B cell (primary cell): Measurements from ENCODE around the gene USP53. TPM values are rescaled to one million over a fixed set of nuclear protein-coding genes. Genes with fewer than 3 reads are reported as not detected.
A peak's percentile ranks its signal among the peaks of the same experiment; 100 is the strongest.

Source experiments
- ATAC-seq: fragments of 200-7000 bp; cut with Tn5 transposase; one replicate; pipeline ENCODE4 v1.10.0; 2021; ENCODE audit warnings: low read depth, mild to moderate bottlenecking, moderate number of reproducible peaks, moderate library complexity
- CTCF ChIA-PET: fragments of 350-600 bp; sonication (Branson Sonifier 250); formaldehyde crosslinking; loops from one replicate; lab custom pipeline; 2021; ENCODE audit warnings: antibody characterized with exemption, inconsistent platforms; lab: Charles Lee
- POLR2A ChIA-PET: fragments of 350-600 bp; sonication (Branson Sonifier 250); formaldehyde crosslinking; loops from one replicate; lab custom pipeline; 2021; ENCODE audit warnings: antibody characterized with exemption; lab: Charles Lee
- DNase-seq: peaks from one replicate; pipeline ENCODE4 v3.0.0; 2013
- H2AFZ ChIP-seq: 2 replicates; pipeline ENCODE4 v1.6.1; 2012; ENCODE audit warnings: mild to moderate bottlenecking, low read depth, low read length; ENCODE audit not compliant: insufficient read depth, poor library complexity, severe bottlenecking
- H3K27ac ChIP-seq, 2 donors: 1 replicate in 1 of 2; 2 replicates in 1 of 2; pipeline ENCODE4 v1.5.1; 2012 to 2013; ENCODE audit warnings: low read length in 2 of 2, mild to moderate bottlenecking in 2 of 2, moderate library complexity in 1 of 2
- H3K27me3 ChIP-seq, 4 experiments: fragments of 200-600 bp in 1 of 4; sonication (generic) in 1 of 4; replicated peaks in 1 of 4; 1 replicate in 2 of 4; 2 replicates in 2 of 4; pipeline versions ENCODE4 v1.6.1 to v1.7.0; 2013 to 2016; ENCODE audit warnings: low read length in 3 of 4, mild to moderate bottlenecking in 2 of 4, mixed read lengths in 1 of 4, moderate library complexity in 1 of 4; ENCODE audit not compliant: insufficient read depth in 4 of 4, control insufficient read depth in 3 of 4; ENCODE audit errors: control extremely low read depth in 1 of 4
- H3K36me3 ChIP-seq, 2 experiments: replicated peaks in 1 of 2; 1 replicate in 1 of 2; 2 replicates in 1 of 2; pipeline versions ENCODE4 v1.6.1 to v1.7.1; 2013; ENCODE audit warnings: low read length in 1 of 2; ENCODE audit not compliant: insufficient read depth in 2 of 2, control insufficient read depth in 1 of 2; ENCODE audit errors: control extremely low read depth in 1 of 2, extremely low read depth in 1 of 2
- H3K4me1 ChIP-seq, 2 donors: fragments of 200-600 bp in 1 of 2; sonication (generic) in 1 of 2; 1 replicate in 1 of 2; 2 replicates in 1 of 2; pipeline versions ENCODE4 v1.5.1 to v1.6.1; 2013 to 2017; ENCODE audit warnings: low read length in 2 of 2; ENCODE audit not compliant: control insufficient read depth in 2 of 2, insufficient read depth in 2 of 2
- H3K4me2 ChIP-seq: replicated peaks from 2 replicates; pipeline ENCODE3; 2012; ENCODE audit warnings: mild to moderate bottlenecking, low read depth, low read length; ENCODE audit not compliant: poor library complexity, severe bottlenecking
- H3K4me3 ChIP-seq, 5 experiments: fragments of 200-600 bp in 1 of 5; sonication (generic) in 1 of 5; 1 replicate in 3 of 5; 2 replicates in 2 of 5; pipeline versions ENCODE4 v1.5.1 to v1.7.0; 2011 to 2016; ENCODE audit warnings: low read length in 4 of 5, mild to moderate bottlenecking in 4 of 5, low read depth in 2 of 5, control low read depth in 1 of 5, moderate library complexity in 1 of 5; ENCODE audit not compliant: insufficient read depth in 1 of 5; ENCODE audit errors: control extremely low read depth in 1 of 5, extremely low read depth in 1 of 5
- H3K79me2 ChIP-seq: fragments of 200-600 bp; sonication (generic); one replicate; pipeline ENCODE4 v1.6.0; 2016; ENCODE audit warnings: low read length; ENCODE audit not compliant: control insufficient read depth, insufficient read depth
- H3K9ac ChIP-seq: fragments of 200-600 bp; sonication (generic); 2 replicates; pipeline ENCODE4 v1.6.1; 2017; ENCODE audit warnings: mild to moderate bottlenecking, low read length, moderate library complexity
- H3K9me3 ChIP-seq, 3 donors: one replicate each; pipeline versions ENCODE4 v1.6.1 to v1.7.1; 2013; ENCODE audit warnings: low read length in 2 of 3; ENCODE audit not compliant: control insufficient read depth in 2 of 3, insufficient read depth in 1 of 3; ENCODE audit errors: control extremely low read depth in 1 of 3
- H4K20me1 ChIP-seq: 2 replicates; pipeline ENCODE4 v1.6.0; 2012; ENCODE audit warnings: mild to moderate bottlenecking, low read length; ENCODE audit not compliant: insufficient read depth, control insufficient read depth, poor library complexity, severe bottlenecking
- H3K27ac Mint-ChIP-seq: one replicate; pipeline ENCODE4 v1.8.0; 2021; ENCODE audit warnings: mixed read lengths
- H3K27me3 Mint-ChIP-seq: one replicate; pipeline ENCODE4 v1.8.0; 2021; ENCODE audit warnings: mixed read lengths
- H3K4me1 Mint-ChIP-seq: one replicate; pipeline ENCODE4 v1.8.0; 2021; ENCODE audit warnings: mixed read lengths
- H3K4me3 Mint-ChIP-seq: one replicate; pipeline ENCODE4 v1.8.0; 2021; ENCODE audit warnings: mixed read lengths
- H3K9me3 Mint-ChIP-seq: one replicate; pipeline ENCODE4 v1.8.0; 2022; ENCODE audit warnings: mixed read lengths; ENCODE audit not compliant: insufficient read depth
- EZH2 ChIP-seq: IDR thresholded peaks from 2 replicates; pipeline ENCODE4 v1.6.1; 2012; ENCODE audit warnings: borderline replicate concordance, low read depth, mild to moderate bottlenecking, moderate library complexity, low read length; ENCODE audit not compliant: insufficient read depth, poor library complexity, severe bottlenecking
- WGBS: methylation state at CpG from one replicate; pipeline ENCODE4 v1.1.5; 2013; ENCODE audit warnings: missing lambda C conversion rate; ENCODE audit not compliant: insufficient coverage; 5-methylcytosine and 5-hydroxymethylcytosine counted together
- intact Hi-C: fragments of 100-400 bp; cut with micrococcal nuclease; formaldehyde crosslinking; loops from one replicate; pipeline ENCODE4 v1.10.0; 2022
- polyA minus RNA-seq: library from RNA; depleted of rRNA, polyadenylated mRNA; stranded (reverse); fragments of >200 nt; gene quantifications from 2 replicates; pipeline ENCODE4 v1.2.3, GENCODE V29; 2012
- polyA plus RNA-seq: library from polyadenylated mRNA; depleted of rRNA; stranded (reverse); fragments of >200 nt; gene quantifications from 2 replicates; pipeline ENCODE4 v1.2.3, GENCODE V29; 2012
- total RNA-seq, 2 donors: library from RNA; stranded (reverse); fragments of 120-200 nt in 1 of 2; gene quantifications; 1 replicate in 1 of 2; 2 replicates in 1 of 2; pipeline versions ENCODE4 v1.2.3 to v1.2.4, GENCODE V29; 2013 to 2022
- TF ChIP-seq, protein P1 (sequence below): fragments of 200-600 bp; IDR thresholded peaks from one replicate; pipeline ENCODE4 v1.8.0; 2022; ENCODE audit warnings: antibody characterized with exemption, mild to moderate bottlenecking

The USP53 gene
- total RNA-seq (45.0 and 57.1 TPM in 2 replicates), polyA plus RNA-seq (5.9 and 12.9 TPM in 2 replicates), polyA minus RNA-seq (5.6 and 15.7 TPM in 2 replicates)
- 14.8 TPM for total RNA-seq (2013)

DNA sequence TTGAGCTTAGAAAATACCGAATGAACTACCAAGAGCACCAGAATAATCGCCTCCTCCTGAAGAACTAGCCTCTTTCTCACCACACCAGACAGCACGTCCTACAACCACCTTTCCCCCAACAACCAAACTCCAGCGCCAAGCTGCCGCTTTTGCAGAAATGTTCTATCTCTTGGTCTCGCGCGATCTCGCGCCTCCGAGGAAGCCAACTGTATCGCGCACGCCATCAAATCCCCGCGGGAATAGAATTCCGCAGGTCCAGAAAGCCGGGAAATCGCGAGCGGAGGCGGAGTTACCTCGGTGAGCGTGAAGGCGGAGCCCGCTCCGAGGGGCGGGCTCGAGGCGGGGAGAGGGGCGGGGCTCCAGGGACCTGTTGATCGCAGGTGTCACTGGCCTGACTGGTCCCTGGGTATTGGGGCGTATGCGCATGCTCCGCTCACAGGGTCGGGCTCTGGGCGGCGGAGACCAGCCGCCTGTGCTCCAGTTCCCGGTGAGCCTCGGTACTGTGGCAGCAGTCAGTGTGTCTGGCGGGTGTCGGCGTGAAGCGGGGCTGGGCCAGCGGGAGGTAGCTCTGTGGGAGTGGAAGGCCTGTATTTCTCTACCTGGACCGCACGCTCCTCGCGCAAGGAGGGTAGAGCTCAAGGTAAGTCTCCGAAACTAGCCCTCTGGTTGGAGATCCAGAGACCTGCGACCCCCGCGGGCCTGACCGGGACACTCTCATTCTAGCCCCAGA is at the start of gene USP53:
TSS of gene USP53 (plus strand) at position 480 of the 730 bp plus-strand sequence. CDS start 27,047 bp downstream, outside the sequence.
- H3K27ac Mint-ChIP-seq: peak within 1 kb of the TSS; percentile 96
- no peaks in the 10 kb centered on the region for H4K20me1 ChIP-seq
- H3K79me2 ChIP-seq: peaks cover 4% of the 10 kb centered on the region
- POLR2A ChIA-PET: interaction anchor here (0.7 to 2.2 kb wide), 2 partner anchors 15 to 88 kb away, joined by 4 to 16 read pairs; a partner anchor contains a TSS
- CTCF ChIA-PET: interaction anchor here (0.7 to 2.3 kb wide), 6 partner anchors 14 to 242 kb away, joined by 3 to 16 read pairs (median 6); no protein-coding TSS in a partner anchor
- H3K4me3 Mint-ChIP-seq: peak within 1 kb of the TSS; percentile 95
- H3K4me1 ChIP-seq: peaks cover 2 to 15% of the 10 kb centered on the region in 2 donors
- peak within 1 kb of the TSS; percentile 80 for H3K9ac ChIP-seq
- peaks cover 39% of the 10 kb centered on the region for H3K4me1 Mint-ChIP-seq
- H3K4me2 ChIP-seq: peak within 1 kb of the TSS; percentile 74
- no peaks in the 10 kb centered on the region for H3K9me3 ChIP-seq
- TF ChIP-seq EZH2: no peak
- TF ChIP-seq, protein P1, sequence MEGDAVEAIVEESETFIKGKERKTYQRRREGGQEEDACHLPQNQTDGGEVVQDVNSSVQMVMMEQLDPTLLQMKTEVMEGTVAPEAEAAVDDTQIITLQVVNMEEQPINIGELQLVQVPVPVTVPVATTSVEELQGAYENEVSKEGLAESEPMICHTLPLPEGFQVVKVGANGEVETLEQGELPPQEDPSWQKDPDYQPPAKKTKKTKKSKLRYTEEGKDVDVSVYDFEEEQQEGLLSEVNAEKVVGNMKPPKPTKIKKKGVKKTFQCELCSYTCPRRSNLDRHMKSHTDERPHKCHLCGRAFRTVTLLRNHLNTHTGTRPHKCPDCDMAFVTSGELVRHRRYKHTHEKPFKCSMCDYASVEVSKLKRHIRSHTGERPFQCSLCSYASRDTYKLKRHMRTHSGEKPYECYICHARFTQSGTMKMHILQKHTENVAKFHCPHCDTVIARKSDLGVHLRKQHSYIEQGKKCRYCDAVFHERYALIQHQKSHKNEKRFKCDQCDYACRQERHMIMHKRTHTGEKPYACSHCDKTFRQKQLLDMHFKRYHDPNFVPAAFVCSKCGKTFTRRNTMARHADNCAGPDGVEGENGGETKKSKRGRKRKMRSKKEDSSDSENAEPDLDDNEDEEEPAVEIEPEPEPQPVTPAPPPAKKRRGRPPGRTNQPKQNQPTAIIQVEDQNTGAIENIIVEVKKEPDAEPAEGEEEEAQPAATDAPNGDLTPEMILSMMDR: no peak
- WGBS: under 1% methylated on average over 55 of the region's 55 CpGs
- H3K27me3 ChIP-seq: no peaks in the 10 kb centered on the region
- H3K9me3 Mint-ChIP-seq: no peaks in the 10 kb centered on the region
- peaks cover 0 to under 1% of the 10 kb centered on the region in 2 experiments for H3K36me3 ChIP-seq
- H3K27ac ChIP-seq: peak within 1 kb of the TSS; percentile 76 to 81
- peak within 1 kb of the TSS; percentile 65 to 91 (median 76) for H3K4me3 ChIP-seq
- DNase-seq: peak; percentile 98
- ATAC-seq: peak; percentile 92
- no peaks in the 10 kb centered on the region for H3K27me3 Mint-ChIP-seq
- peak within 1 kb of the TSS; percentile 89 for H2AFZ ChIP-seq
- intact Hi-C loops: loop anchor here (1.0 to 5.0 kb wide), 11 partner anchors 70 to 934 kb away; partner anchors contain the start of genes METTL14, PDE5A and SEC24D

- ATAC-seq (no peak), DNase-seq (no peak)
- H3K9ac ChIP-seq: no peak overlapping the region
- Mint-ChIP-seq H3K9me3 (no peaks in the 10 kb centered on the region), H3K4me3 (no peak overlapping the region), H3K27me3 (peaks cover 9% of the 10 kb centered on the region), H3K4me1 (no peaks in the 10 kb centered on the region), H3K27ac (no peak overlapping the region)
- no peaks in the 10 kb centered on the region for H4K20me1 ChIP-seq
- H2AFZ ChIP-seq: no peak overlapping the region
- H3K9me3 ChIP-seq: peaks cover 0 to 1% (median 0%) of the 10 kb centered on the region in 3 donors
- no peaks in the 10 kb centered on the region for H3K4me1 ChIP-seq
- H3K4me3 ChIP-seq: no peak overlapping the region
- H3K36me3 ChIP-seq: no peaks in the 10 kb centered on the region
- no peak overlapping the region for H3K4me2 ChIP-seq
- no CpG with 5 or more reads among the region's 3 CpGs for WGBS
- no peaks in the 10 kb centered on the region for H3K27me3 ChIP-seq
- TF ChIP-seq, protein P1: no peak
- no peak for TF ChIP-seq EZH2
- CTCF ChIA-PET: no interaction called here
- intact Hi-C loops: no loop called here
- H3K27ac ChIP-seq: no peak overlapping the region
- no peaks in the 10 kb centered on the region for H3K79me2 ChIP-seq
- POLR2A ChIA-PET: no interaction called here
Observed at GRCh38 chr4:119165767-119166166, 46.7 kb upstream of the USP53 start.
